HEK293T (cell line): ENCODE measurements around the gene ALKAL2.

Experiments
- ARNT ChIP-seq: fragments of 450-650 bp; IDR thresholded peaks from 2 replicates; pipeline ENCODE4 v1.6.1; 2017; ENCODE audit warnings: mild to moderate bottlenecking
- BHLHE40 ChIP-seq: fragments of 450-650 bp; IDR thresholded peaks from 2 replicates; pipeline ENCODE4 v1.6.1; 2016; ENCODE audit warnings: mild to moderate bottlenecking, moderate library complexity, borderline replicate concordance
- ELF4 ChIP-seq: fragments of 450-650 bp; IDR thresholded peaks from 2 replicates; pipeline ENCODE4 v1.6.1; 2017; ENCODE audit warnings: antibody characterized with exemption
- FOXA1 ChIP-seq: fragments of 450-650 bp; IDR thresholded peaks from 2 replicates; pipeline ENCODE4 v1.6.1; 2016; ENCODE audit warnings: mild to moderate bottlenecking
- FOXK2 ChIP-seq: fragments of 450-650 bp; IDR thresholded peaks from 2 replicates; pipeline ENCODE4 v1.6.1; 2016; ENCODE audit warnings: mild to moderate bottlenecking
- FOXM1 ChIP-seq: fragments of 450-650 bp; IDR thresholded peaks from 2 replicates; pipeline ENCODE4 v1.6.1; 2017; ENCODE audit warnings: mild to moderate bottlenecking, borderline replicate concordance
- HDGF ChIP-seq: fragments of 450-650 bp; IDR thresholded peaks from 2 replicates; pipeline ENCODE4 v1.6.1; 2017; ENCODE audit warnings: antibody characterized with exemption, borderline replicate concordance
- L3MBTL2 ChIP-seq: fragments of 450-650 bp; conservative IDR thresholded peaks from 2 replicates; pipeline ENCODE4 v1.6.1; 2016; ENCODE audit warnings: mild to moderate bottlenecking
- LEF1 ChIP-seq: fragments of 450-650 bp; IDR thresholded peaks from 2 replicates; pipeline ENCODE4 v1.6.1; 2017; ENCODE audit warnings: mild to moderate bottlenecking, borderline replicate concordance
- PKNOX1 ChIP-seq: fragments of 450-650 bp; IDR thresholded peaks from 2 replicates; pipeline ENCODE4 v1.6.1; 2016
- SUZ12 ChIP-seq: fragments of 450-650 bp; IDR thresholded peaks from 2 replicates; pipeline ENCODE4 v1.6.1; 2016; ENCODE audit warnings: mild to moderate bottlenecking
- TARDBP ChIP-seq: fragments of 450-650 bp; IDR thresholded peaks from 2 replicates; pipeline ENCODE4 v1.6.1; 2016
- ZNF384 ChIP-seq: fragments of 450-650 bp; IDR thresholded peaks from 2 replicates; pipeline ENCODE4 v1.6.1; 2016

DNA sequence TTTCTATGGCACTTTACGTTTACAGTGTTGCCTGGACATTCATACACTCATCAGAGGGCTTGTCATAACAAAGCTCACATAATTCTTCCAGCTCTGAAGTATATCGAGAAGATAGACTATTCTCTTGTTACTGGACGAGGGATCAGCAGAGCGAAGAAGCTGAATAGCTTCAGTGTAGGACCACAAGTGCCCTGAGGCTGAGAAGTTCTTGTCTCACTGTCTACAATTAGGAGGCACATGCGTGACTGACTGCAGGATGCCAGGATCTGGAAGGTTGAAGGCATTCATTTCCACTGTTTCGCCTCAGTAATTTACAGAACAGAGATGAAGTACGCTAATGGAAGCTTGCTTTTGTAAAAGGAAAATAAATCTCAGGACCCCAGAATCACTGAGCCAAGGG lies 33.6 kb downstream of the ALKAL2 start:
- TF ChIP-seq FOXA1 = no peak
- no peak for TF ChIP-seq BHLHE40
- TF ChIP-seq L3MBTL2 = no peak
- no peak for TF ChIP-seq TARDBP
- TF ChIP-seq FOXK2 = no peak
- TF ChIP-seq ARNT = no peak
- no peak for TF ChIP-seq ZNF384
- no peak for TF ChIP-seq PKNOX1
- no peak for TF ChIP-seq SUZ12
- no peak for TF ChIP-seq LEF1
- no peak for TF ChIP-seq HDGF
- no peak for TF ChIP-seq FOXM1
- no peak for TF ChIP-seq ELF4
